Thymus (tissue), 11 donors: Measurements from ENCODE around the gene ATOH1. TPM values are rescaled to one million over a fixed set of nuclear protein-coding genes. Genes with fewer than 3 reads are reported as not detected.

Experiments used
- DNase-seq, 9 donors: peaks; one replicate each; pipeline ENCODE4 v3.0.0-alpha.2; 2013; ENCODE audit warnings: low spot score in 9 of 9, low read depth in 6 of 9, missing footprints in 1 of 9
- H3K27ac ChIP-seq, 2 donors: one replicate each; pipeline ENCODE4 v1.5.1; 2013; ENCODE audit warnings: control low read depth in 1 of 2, low read depth in 1 of 2, low read length in 1 of 2, mild to moderate bottlenecking in 1 of 2, moderate library complexity in 1 of 2
- H3K27me3 ChIP-seq, 2 donors: one replicate each; pipeline ENCODE4 v1.5.1; 2013; ENCODE audit warnings: low read length in 1 of 2; ENCODE audit not compliant: control insufficient read depth in 2 of 2, insufficient read depth in 1 of 2
- H3K36me3 ChIP-seq, 2 donors: one replicate each; pipeline ENCODE4 v1.5.1; 2013; ENCODE audit warnings: low read length in 1 of 2, mild to moderate bottlenecking in 1 of 2, moderate library complexity in 1 of 2; ENCODE audit not compliant: control insufficient read depth in 2 of 2, insufficient read depth in 2 of 2
- H3K4me1 ChIP-seq, 2 donors: one replicate each; pipeline ENCODE4 v1.5.1; 2013; ENCODE audit warnings: low read length in 2 of 2; ENCODE audit not compliant: control insufficient read depth in 2 of 2, insufficient read depth in 2 of 2
- H3K4me3 ChIP-seq, 2 donors: one replicate each; pipeline ENCODE4 v1.5.1; 2013; ENCODE audit warnings: low read length in 2 of 2, control low read depth in 1 of 2, mild to moderate bottlenecking in 1 of 2
- H3K9me3 ChIP-seq, 2 donors: one replicate each; pipeline ENCODE4 v1.5.1; 2013; ENCODE audit warnings: low read length in 1 of 2, mild to moderate bottlenecking in 1 of 2; ENCODE audit not compliant: control insufficient read depth in 2 of 2, insufficient read depth in 1 of 2
- WGBS: extraction: QIAGEN DNeasy Blood & Tissue Kit; methylation state at CpG from one replicate; pipeline ENCODE4 v1.1.7; 2013; 5-methylcytosine and 5-hydroxymethylcytosine counted together
- polyA plus RNA-seq: library from polyadenylated mRNA; stranded (reverse); fragments of 200-250 nt; gene quantifications from one replicate; pipeline ENCODE4 v1.2.3, GENCODE V29; 2013
- total RNA-seq: library from RNA; stranded (reverse); fragments of 120-200 nt; gene quantifications from one replicate; pipeline ENCODE4 v1.2.4, GENCODE V29; 2013
- donor health status: healthy.

ATOH1 gene
- total and polyA plus RNA-seq, 2 donors, result under 0.01 to 0.32 TPM

DNA sequence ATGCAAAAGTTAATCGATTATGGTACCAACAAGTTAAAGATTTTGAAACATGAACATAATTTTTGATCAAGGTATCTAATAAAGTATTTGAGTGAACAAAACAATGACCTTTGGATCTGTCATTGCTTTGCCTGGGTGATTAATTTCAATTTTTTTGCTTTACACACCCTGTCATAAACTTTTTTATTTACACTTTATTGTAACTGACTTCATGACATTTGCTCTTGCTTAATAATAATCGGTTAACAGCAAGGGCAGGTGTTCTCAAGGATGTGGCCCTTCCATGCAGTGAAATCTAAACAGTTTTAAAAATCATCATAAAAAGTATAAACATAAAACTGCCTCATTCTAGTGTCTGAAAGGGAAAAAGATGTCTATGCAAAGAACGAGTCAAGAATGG is 24.1 kb downstream of the ATOH1 start:
- no peaks in the 10 kb centered on the region for H3K9me3 ChIP-seq
- H3K4me3 ChIP-seq, result no peak overlapping the region
- H3K36me3 ChIP-seq, result no peaks in the 10 kb centered on the region
- no peaks in the 10 kb centered on the region for H3K27me3 ChIP-seq
- 94% methylated on average over 3 of the region's 3 CpGs for WGBS
- no peak for DNase-seq
- no peak overlapping the region for H3K27ac ChIP-seq
- H3K4me1 ChIP-seq, result no peaks in the 10 kb centered on the region

DNA sequence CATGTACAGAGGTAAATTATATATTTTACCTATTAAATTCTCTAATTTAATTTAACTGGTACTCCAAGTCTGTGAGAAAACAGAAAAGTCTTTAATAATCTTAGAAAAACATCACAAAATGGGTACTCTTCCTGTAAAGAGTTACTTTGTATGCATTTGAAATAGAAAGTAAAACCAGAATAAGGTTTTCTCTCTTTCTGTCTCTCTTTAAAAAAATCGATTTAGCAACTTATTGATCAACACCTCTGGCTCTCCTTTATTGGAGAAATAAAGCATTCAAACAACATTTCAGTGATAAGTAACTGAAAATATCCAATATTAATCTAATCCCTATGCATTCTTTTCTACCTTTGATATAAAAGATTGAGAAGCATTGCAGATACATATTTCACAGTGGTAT is 27.4 kb downstream of the ATOH1 start:
- no peak overlapping the region for H3K4me3 ChIP-seq
- no peak for DNase-seq
- H3K9me3 ChIP-seq, result no peaks in the 10 kb centered on the region
- no peaks in the 10 kb centered on the region for H3K27me3 ChIP-seq
- WGBS, result 64% methylated on average over 1 of the region's 1 CpG
- H3K4me1 ChIP-seq, result no peaks in the 10 kb centered on the region
- no peak overlapping the region for H3K27ac ChIP-seq
- H3K36me3 ChIP-seq, result no peaks in the 10 kb centered on the region

DNA sequence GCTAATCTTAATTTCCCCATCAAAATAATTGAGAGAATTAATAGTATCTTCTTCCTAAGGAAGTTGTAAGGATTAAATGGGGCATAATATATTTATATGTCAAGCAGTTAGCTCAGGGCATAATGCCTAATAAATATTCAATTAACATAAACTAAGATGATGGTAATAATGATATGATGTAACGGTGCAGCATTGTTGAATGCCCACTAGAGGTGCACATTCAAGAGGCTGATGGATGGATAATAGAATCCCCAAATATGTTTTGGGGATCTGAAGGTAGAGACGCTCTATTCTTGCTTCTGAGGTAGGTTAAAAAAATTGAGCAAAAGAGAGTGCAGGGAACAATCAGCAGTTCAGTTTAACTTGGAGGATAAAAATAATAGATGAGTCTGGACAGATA is 37.1 kb downstream of the ATOH1 start:
- H3K27me3 ChIP-seq, result no peaks in the 10 kb centered on the region
- H3K4me1 ChIP-seq, result no peaks in the 10 kb centered on the region
- H3K27ac ChIP-seq, result no peak overlapping the region
- no peak overlapping the region for H3K4me3 ChIP-seq
- H3K36me3 ChIP-seq, result no peaks in the 10 kb centered on the region
- no peak for DNase-seq
- WGBS, result 96% methylated on average over 2 of the region's 2 CpGs
- no peaks in the 10 kb centered on the region for H3K9me3 ChIP-seq

DNA sequence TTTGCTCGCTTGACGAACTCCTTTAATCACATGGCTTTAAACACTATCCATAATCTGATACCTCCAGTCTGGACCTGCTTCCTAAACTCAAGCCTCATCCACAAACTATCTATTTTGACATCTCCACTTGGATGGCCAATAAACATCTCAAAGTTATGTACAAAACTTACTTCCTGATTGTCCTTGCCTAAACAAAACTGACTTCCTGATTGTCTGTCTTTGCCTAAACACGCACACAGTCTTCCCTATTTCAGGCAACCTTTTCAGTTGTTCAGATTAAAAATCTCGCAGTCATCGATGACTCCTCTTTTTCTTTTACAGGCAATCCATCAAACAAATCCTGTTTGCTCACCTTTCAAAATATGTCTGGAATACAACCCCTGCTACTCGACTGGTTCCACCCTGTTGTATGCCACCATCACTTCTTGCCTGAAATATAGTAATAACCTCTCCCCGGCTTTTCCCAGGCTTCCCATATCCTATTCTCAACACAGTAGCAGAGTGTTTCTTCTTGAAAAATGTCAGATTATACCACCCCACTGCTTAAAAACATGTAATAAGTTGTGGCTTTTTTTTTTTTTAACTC is 39.0 kb downstream of the ATOH1 start:
- Histone ChIP-seq H3K36me3 (no peaks in the 10 kb centered on the region), H3K27ac (no peak overlapping the region), H3K27me3 (no peaks in the 10 kb centered on the region), H3K9me3 (no peaks in the 10 kb centered on the region), H3K4me1 (no peaks in the 10 kb centered on the region), H3K4me3 (no peak overlapping the region)
- no peak for DNase-seq
- WGBS, result 94% methylated on average over 7 of the region's 7 CpGs

DNA sequence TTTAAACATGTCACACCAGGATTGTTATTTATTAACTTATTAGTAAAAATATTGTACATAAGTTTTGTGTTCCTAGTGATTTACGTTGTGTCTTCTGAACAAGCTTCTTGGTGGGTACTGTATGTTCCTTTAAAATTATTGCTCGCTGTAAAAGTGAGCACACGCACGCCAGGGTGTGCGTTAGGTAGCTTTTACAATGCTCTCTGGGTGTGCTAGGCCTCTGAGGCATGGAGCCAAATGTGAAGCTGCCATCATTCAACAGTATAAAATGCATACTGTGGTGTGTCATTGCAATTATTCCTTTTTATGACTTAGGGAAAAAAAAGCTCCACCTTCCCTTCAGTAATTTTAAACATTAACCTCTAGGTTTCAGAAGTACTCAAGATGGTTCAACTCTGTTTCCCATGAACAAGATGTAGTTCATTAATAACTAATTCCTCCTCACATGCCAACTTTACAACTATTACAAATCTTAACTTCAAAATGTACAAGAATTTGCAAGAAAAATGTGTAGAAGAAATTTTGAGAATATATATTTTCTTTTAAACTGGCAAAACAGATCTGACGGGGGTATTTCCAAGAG is 42.4 kb downstream of the ATOH1 start:
- 96% methylated on average over 6 of the region's 6 CpGs for WGBS
- Histone ChIP-seq H3K27me3 (no peaks in the 10 kb centered on the region), H3K4me1 (no peaks in the 10 kb centered on the region), H3K9me3 (no peaks in the 10 kb centered on the region), H3K27ac (no peak overlapping the region), H3K36me3 (no peaks in the 10 kb centered on the region), H3K4me3 (no peak overlapping the region)
- DNase-seq, result no peak

DNA sequence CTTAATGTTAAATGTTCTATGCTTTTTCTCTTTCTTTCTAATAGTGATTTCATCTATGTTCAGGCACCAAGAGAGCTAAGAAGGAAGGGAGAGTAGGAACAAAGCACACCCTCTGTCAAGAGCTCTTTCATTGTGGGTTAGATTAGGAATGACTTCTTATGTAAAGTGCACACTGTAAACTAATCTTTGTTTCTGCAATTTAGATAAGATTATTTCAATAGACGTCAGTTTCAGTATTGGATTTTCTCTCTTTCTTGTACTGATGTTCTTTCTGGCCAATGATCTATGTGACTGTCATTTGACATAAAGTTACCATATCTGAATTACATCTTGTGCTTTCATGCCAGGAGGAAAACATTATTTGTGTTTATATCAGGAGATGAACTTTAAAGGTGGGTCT is 48.2 kb downstream of the ATOH1 start:
- DNase-seq, result no peak
- 96% methylated on average over 1 of the region's 1 CpG for WGBS
- Histone ChIP-seq H3K9me3 (no peaks in the 10 kb centered on the region), H3K36me3 (no peaks in the 10 kb centered on the region), H3K4me1 (no peaks in the 10 kb centered on the region), H3K27me3 (no peaks in the 10 kb centered on the region), H3K4me3 (no peak overlapping the region), H3K27ac (no peak overlapping the region)

DNA sequence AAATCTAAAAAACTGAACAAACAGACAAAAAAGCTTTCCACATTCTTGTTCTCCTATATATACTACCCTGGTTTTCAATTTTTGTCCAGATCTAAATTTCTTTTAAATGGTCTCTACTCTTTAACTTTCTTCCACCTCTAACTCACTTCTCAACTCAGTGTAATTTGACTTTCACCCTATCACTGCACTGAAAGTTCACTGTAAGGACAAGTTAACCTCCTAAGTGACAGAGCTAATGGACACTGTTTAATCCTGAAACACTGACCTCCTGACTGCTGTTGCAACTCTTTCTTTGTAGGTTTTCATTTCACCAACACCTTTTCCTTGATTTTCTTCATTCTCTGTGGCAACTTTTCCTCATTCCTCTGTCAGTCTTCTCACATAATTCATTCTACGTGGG is 50.0 kb downstream of the ATOH1 start:
- WGBS, result 91% methylated on average over 1 of the region's 1 CpG
- Histone ChIP-seq H3K27ac (no peak overlapping the region), H3K4me3 (no peak overlapping the region), H3K4me1 (no peaks in the 10 kb centered on the region), H3K36me3 (no peaks in the 10 kb centered on the region), H3K27me3 (no peaks in the 10 kb centered on the region), H3K9me3 (no peaks in the 10 kb centered on the region)
- DNase-seq, result no peak

DNA sequence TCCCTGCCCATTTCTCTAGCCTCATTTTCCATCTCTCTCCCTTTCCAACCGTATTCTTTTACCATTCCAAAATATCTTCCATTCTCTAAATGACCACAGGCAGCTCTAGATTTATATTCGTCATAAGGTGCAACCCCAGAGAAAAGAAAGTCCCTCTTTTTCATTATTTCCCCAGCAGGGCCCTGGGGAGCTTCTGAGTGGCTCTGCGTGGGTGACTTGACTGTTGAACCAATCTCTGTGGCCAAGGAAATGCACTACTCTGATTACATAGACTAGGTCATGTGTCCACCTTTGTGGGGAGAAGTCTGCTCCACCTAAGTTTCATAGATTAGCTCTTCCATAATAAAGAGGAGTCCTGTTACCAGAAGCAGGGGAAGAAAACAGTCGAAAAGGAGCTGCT is 51.4 kb downstream of the ATOH1 start:
- WGBS, result 89% methylated on average over 4 of the region's 4 CpGs
- no peaks in the 10 kb centered on the region for H3K4me1 ChIP-seq
- H3K27me3 ChIP-seq, result no peaks in the 10 kb centered on the region
- no peak for DNase-seq
- no peaks in the 10 kb centered on the region for H3K9me3 ChIP-seq
- no peaks in the 10 kb centered on the region for H3K36me3 ChIP-seq
- no peak overlapping the region for H3K4me3 ChIP-seq
- no peak overlapping the region for H3K27ac ChIP-seq
